Lower leg skin (tissue), 4 donors: ENCODE results near the gene EPB41L2. TPM values are rescaled to one million over a fixed set of nuclear protein-coding genes. Genes with fewer than 3 reads are reported as not detected.

Experiments used
- DNase-seq, 2 donors: peaks; one replicate each; pipeline ENCODE4 v3.0.0-alpha.2; 2019; ENCODE audit warnings: low spot score in 2 of 2
- H3K4me3 ChIP-seq: fragments of 200-600 bp; sonication (generic); 2 replicates; pipeline ENCODE4 v1.5.1; 2017; ENCODE audit warnings: mild to moderate bottlenecking, low read depth; ENCODE audit not compliant: poor library complexity, severe bottlenecking
- CTCF ChIP-seq, 3 donors: fragments of 450-650 bp; IDR thresholded peaks; one replicate each; pipeline ENCODE4 v1.5.1; 2016; ENCODE audit warnings: antibody characterized with exemption in 3 of 3, mild to moderate bottlenecking in 3 of 3, moderate library complexity in 2 of 3
- POLR2A ChIP-seq, 2 donors: fragments of 450-650 bp; IDR thresholded peaks; one replicate each; pipeline ENCODE4 v1.6.1; 2016 to 2017; ENCODE audit warnings: antibody characterized with exemption in 2 of 2, mild to moderate bottlenecking in 1 of 2, moderate library complexity in 1 of 2
- WGBS, 2 donors: methylation state at CpG; one replicate each; pipeline ENCODE4 v1.1.5; 2018; 5-methylcytosine and 5-hydroxymethylcytosine counted together
- intact Hi-C: fragments of 100-400 bp; cut with DNase I; formaldehyde crosslinking; loops from one replicate; pipeline ENCODE4 v1.15.0; 2023; ENCODE audit warnings: low total_unique reads
- total RNA-seq, 4 donors: library from RNA; depleted of rRNA; stranded (reverse); fragments of >200 nt; gene quantifications; one replicate each; pipeline ENCODE4 v1.1.0, GENCODE V29; 2016

EPB41L2 gene
- total RNA-seq, 4 donors from 2014 or later: 8.6 to 19.4 (median 13.8) TPM

GRCh38 chr6:130933712-130934200, 129.3 kb downstream of the EPB41L2 start:
- TF ChIP-seq CTCF (IDR thresholded peaks at IDR 0.05) (no peak), POLR2A (IDR thresholded peaks at IDR 0.05) (no peak)
- intact Hi-C loops: no loop called here
- H3K4me3 ChIP-seq: no peak overlapping the region
- WGBS, 2 donors: 38 to 55% methylated on average over 6 of the region's 6 CpGs
- peak in 1 of 2 donors; percentile 28 for DNase-seq

GRCh38 chr6:130932921-130933320, 130.1 kb downstream of the EPB41L2 start:
- DNase-seq: no peak
- WGBS, 2 donors: 79 to 80% methylated on average over 2 of the region's 2 CpGs
- intact Hi-C loops: no loop called here
- H3K4me3 ChIP-seq: no peak overlapping the region
- TF ChIP-seq POLR2A (IDR thresholded peaks at IDR 0.05) (no peak), CTCF (IDR thresholded peaks at IDR 0.05) (no peak)

- WGBS, 2 donors: 70 to 78% methylated on average over 2 of the region's 2 CpGs
- intact Hi-C loops: no loop called here
- no peak for TF ChIP-seq POLR2A (IDR thresholded peaks at IDR 0.05)
- no peak for DNase-seq
- H3K4me3 ChIP-seq: no peak overlapping the region
Observed at GRCh38 chr6:130932438-130932837, 130.6 kb downstream of the EPB41L2 start.

GRCh38 chr6:130931683-130932082, 131.4 kb downstream of the EPB41L2 start:
- no peak overlapping the region for H3K4me3 ChIP-seq
- intact Hi-C loops: no loop called here
- DNase-seq: no peak
- TF ChIP-seq POLR2A (IDR thresholded peaks at IDR 0.05) (no peak), CTCF (IDR thresholded peaks at IDR 0.05) (no peak)
- WGBS, 2 donors: 85 to 94% methylated on average over 4 of the region's 4 CpGs

GRCh38 chr6:130929036-130929678, 133.9 kb downstream of the EPB41L2 start:
- intact Hi-C loops: no loop called here
- no peak overlapping the region for H3K4me3 ChIP-seq
- WGBS, 2 donors: 59 to 62% methylated on average over 7 of the region's 7 CpGs
- DNase-seq: no peak
- TF ChIP-seq POLR2A (IDR thresholded peaks at IDR 0.05) (no peak), CTCF (IDR thresholded peaks at IDR 0.05) (no peak)

GRCh38 chr6:130928158-130928912, 134.7 kb downstream of the EPB41L2 start:
- no peak overlapping the region for H3K4me3 ChIP-seq
- DNase-seq: peak in 1 of 2 donors; percentile 31
- intact Hi-C loops: no loop called here
- no peak for TF ChIP-seq CTCF (IDR thresholded peaks at IDR 0.05)
- TF ChIP-seq POLR2A (IDR thresholded peaks at IDR 0.05): no peak
- WGBS, 2 donors: 77 to 79% methylated on average over 6 of the region's 6 CpGs
